IgD-negative memory B cell (primary cell): Measurements from ENCODE around the gene PRRG1. TPM values are rescaled to one million over a fixed set of nuclear protein-coding genes. Genes with fewer than 3 reads are reported as not detected.
"Not testable (repeated sequence)": the region's sequence is repeated elsewhere in the genome, so short reads cannot be mapped to it uniquely, and the experiment has no call there.

Source experiments
- H3K27ac Mint-ChIP-seq, 3 donors: one replicate each; pipeline ENCODE4 v1.8.0; 2020 to 2022; ENCODE audit warnings: mild to moderate bottlenecking in 3 of 3, mixed read lengths in 3 of 3, moderate library complexity in 1 of 3
- H3K27me3 Mint-ChIP-seq: one replicate; pipeline ENCODE4 v1.8.0; 2021; ENCODE audit warnings: mixed read lengths
- H3K36me3 Mint-ChIP-seq: one replicate; pipeline ENCODE4 v1.8.0; 2020; ENCODE audit warnings: mild to moderate bottlenecking, mixed read lengths
- H3K4me1 Mint-ChIP-seq, 3 donors: one replicate each; pipeline ENCODE4 v1.8.0; 2020 to 2022; ENCODE audit warnings: mixed read lengths in 3 of 3, mild to moderate bottlenecking in 1 of 3
- H3K4me3 Mint-ChIP-seq, 4 donors: one replicate each; pipeline ENCODE4 v1.8.0; 2020 to 2022; ENCODE audit warnings: mild to moderate bottlenecking in 4 of 4, mixed read lengths in 4 of 4, moderate library complexity in 3 of 4
- H3K9me3 Mint-ChIP-seq, 3 donors: one replicate each; pipeline ENCODE4 v1.8.0; 2020 to 2021; ENCODE audit warnings: mixed read lengths in 3 of 3, mild to moderate bottlenecking in 1 of 3
- polyA plus RNA-seq: library from polyadenylated mRNA; unstranded; fragments of 300-500 nt; fragmentation: Illumina TruSeq; gene quantifications from one replicate; pipeline ENCODE4 v1.2.3, GENCODE V29; 2021

PRRG1 gene
- polyA plus RNA-seq, 1 donor from 2014 or later, result not detected

DNA sequence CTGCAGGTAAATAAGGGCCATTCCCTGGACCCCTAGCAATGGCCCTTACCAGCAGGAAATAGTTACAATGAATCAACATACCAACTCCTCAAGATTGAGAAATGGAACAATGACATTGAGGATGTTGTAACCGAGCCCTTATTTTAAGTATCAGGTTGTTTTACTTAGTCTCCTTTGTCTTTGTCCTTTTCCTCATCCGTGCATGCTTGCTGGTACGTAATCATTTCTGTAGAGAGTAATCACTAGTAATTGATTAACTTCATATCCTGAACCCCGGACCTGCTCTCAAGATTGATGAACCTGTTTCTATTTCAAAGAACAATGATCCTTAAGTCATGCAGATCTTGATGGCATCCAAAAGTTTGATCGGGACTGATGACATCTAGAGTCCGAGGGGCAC is 123.7 kb downstream of the PRRG1 start:
- Mint-ChIP-seq H3K27ac (no peak overlapping the region), H3K9me3 (no peaks in the 10 kb centered on the region), H3K4me1 (no peaks in the 10 kb centered on the region), H3K27me3 (peaks cover 5% of the 10 kb centered on the region), H3K4me3 (no peak overlapping the region), H3K36me3 (no peaks in the 10 kb centered on the region)

DNA sequence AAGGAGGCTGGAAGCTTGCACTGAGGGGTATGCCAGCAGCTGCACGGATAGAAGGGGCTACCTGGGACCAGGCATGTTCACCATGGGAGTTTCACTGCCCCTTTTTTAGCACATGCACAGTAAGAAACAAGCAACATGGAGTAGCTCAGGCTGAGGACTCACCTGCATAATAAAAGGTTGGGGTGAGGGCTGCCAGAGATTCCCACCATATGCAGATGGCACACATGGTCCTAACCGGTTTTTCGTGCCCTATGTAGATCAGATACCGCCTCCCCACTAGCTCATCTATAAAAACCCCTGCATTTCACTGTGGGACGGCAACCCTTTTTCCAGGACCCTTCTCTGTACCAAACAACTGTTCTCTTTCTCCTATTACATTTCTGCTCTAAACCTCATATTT is 125.3 kb downstream of the PRRG1 start:
- peaks cover 6% of the 10 kb centered on the region for H3K27me3 Mint-ChIP-seq
- H3K4me3 Mint-ChIP-seq, result no peak overlapping the region
- no peaks in the 10 kb centered on the region for H3K36me3 Mint-ChIP-seq
- H3K4me1 Mint-ChIP-seq, result no peaks in the 10 kb centered on the region
- no peak overlapping the region for H3K27ac Mint-ChIP-seq
- H3K9me3 Mint-ChIP-seq, result no peaks in the 10 kb centered on the region

DNA sequence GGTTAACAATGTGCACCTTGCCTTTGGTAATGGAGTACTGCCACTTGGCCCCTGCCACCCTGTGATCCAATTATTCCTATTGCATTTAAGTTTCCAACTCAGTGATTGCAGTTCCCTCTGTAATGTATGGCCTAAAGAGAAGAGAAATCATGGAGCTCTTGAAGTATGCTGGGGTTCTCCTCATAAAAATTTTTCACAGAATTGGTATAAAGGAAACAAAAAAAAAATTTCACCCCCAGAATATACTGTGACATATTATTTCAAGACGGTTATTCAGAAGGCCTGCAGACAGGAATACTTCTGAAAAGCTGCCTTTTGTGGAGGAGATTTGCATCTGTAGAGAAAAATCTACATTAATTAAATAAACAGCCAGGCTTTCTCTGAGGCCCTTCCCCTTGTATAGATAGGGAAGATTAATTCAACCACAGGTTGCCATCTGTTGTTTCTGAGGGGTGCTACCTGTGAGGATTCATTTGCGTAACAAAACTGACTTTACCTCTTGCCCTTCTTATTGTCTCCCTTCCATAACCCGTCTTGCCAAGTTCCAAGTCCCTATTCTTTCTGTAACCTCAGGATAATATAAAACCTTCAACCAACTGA is 127.5 kb downstream of the PRRG1 start:
- no peaks in the 10 kb centered on the region for H3K4me1 Mint-ChIP-seq
- H3K9me3 Mint-ChIP-seq, result no peaks in the 10 kb centered on the region
- H3K27ac Mint-ChIP-seq, result no peak overlapping the region
- no peak overlapping the region for H3K4me3 Mint-ChIP-seq
- peaks cover 6% of the 10 kb centered on the region for H3K27me3 Mint-ChIP-seq
- no peaks in the 10 kb centered on the region for H3K36me3 Mint-ChIP-seq

DNA sequence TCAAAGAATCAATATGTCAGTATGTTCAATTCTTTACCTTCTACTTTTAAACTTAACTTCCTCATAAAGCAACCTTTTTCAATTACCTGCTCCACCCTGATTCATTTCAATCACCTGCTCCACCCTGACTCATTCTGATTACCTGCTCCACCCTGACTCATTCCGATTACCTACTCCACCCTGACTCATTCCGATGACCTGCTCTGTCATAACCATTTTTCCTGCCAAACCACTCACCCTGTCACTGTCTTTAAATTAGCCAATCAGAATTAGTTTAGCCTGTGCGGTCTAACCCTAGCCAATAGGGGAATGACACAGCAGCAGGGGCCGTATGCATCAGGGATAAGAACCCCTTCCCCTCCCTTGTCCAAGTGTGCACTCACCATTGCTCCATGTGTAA is 135.2 kb downstream of the PRRG1 start:
- H3K9me3 Mint-ChIP-seq, H3K27me3 Mint-ChIP-seq, H3K27ac Mint-ChIP-seq, H3K4me1 Mint-ChIP-seq, H3K4me3 Mint-ChIP-seq, H3K36me3 Mint-ChIP-seq: not testable (repeated sequence)

DNA sequence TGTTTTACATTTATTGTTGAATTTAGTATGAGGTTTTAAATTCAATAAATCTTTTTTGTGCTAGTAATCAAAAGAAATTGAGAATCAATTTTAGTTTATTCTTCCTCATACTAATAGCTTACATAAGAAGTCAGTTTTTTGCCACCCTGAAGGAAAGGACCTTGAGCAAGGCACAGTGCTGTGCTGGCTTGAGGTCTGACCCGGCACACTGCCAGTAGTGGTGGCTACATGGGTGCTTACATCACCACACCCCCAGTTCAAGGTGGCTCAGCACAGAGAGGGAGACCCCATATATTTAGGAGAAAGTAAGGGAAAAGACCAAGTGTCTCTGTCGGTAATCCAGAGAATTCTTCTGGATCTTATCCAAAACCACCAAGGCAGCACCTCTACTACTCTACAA is 136.3 kb downstream of the PRRG1 start:
- peaks cover 0 to 2% (median 0%) of the 10 kb centered on the region in 3 donors for H3K4me1 Mint-ChIP-seq

DNA sequence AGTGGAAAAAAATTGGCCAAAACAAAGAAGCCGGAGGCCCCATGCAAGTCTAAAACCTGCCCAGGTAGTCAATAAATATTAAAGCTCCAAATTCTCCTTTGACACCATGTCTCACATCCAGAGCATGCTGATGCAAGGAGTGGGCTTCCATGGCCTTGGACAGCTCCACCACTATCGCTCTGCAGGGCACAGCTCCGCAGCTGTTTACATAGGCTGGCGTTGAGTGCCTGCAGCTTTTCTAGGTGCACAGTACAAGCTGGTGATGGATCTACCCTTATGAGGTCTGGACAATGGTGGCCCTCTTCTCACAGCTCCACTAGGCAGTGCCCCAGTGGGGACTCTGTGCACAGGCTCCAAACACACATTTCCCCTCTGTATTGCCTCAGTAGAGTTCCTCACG is 138.1 kb downstream of the PRRG1 start:
- peaks cover 0 to 2% (median 0%) of the 10 kb centered on the region in 3 donors for H3K4me1 Mint-ChIP-seq
- H3K27me3 Mint-ChIP-seq, result peaks cover 4% of the 10 kb centered on the region
- H3K4me3 Mint-ChIP-seq, result no peak overlapping the region
- peaks cover 0 to 3% (median 0%) of the 10 kb centered on the region in 3 donors for H3K9me3 Mint-ChIP-seq
- no peaks in the 10 kb centered on the region for H3K36me3 Mint-ChIP-seq
- H3K27ac Mint-ChIP-seq, result no peak overlapping the region

More for the DNA sequence above, 136.3 kb downstream of the PRRG1 start:
- Mint-ChIP-seq H3K9me3 (peaks cover 0 to 3% (median 0%) of the 10 kb centered on the region in 3 donors), H3K27me3 (peaks cover 4% of the 10 kb centered on the region), H3K36me3 (no peaks in the 10 kb centered on the region), H3K27ac (no peak overlapping the region), H3K4me3 (no peak overlapping the region)

DNA sequence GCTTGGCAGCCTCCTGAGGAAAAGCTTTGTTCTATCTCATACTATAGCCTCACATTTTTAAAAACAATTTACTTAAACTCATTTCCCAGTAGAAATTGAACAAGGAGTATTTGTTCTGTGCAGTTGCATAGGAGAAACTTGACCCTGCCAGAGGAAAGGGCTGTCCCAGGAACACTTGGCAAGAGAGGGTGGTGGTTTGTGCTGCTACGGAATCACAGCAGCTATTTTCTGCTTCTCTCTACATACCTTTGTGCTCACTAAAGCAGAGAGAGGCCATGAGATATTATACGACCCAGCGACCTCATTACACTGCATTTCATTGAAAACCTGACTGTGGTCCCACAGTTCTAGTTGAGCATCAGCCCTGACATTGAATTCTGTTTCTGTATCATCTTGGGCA is 139.2 kb downstream of the PRRG1 start:
- Mint-ChIP-seq H3K36me3 (no peaks in the 10 kb centered on the region), H3K27ac (no peak overlapping the region), H3K27me3 (peaks cover 3% of the 10 kb centered on the region), H3K4me1 (peaks cover 0 to 2% (median 0%) of the 10 kb centered on the region in 3 donors), H3K9me3 (peaks cover 0 to 3% (median 0%) of the 10 kb centered on the region in 3 donors), H3K4me3 (no peak overlapping the region)

DNA sequence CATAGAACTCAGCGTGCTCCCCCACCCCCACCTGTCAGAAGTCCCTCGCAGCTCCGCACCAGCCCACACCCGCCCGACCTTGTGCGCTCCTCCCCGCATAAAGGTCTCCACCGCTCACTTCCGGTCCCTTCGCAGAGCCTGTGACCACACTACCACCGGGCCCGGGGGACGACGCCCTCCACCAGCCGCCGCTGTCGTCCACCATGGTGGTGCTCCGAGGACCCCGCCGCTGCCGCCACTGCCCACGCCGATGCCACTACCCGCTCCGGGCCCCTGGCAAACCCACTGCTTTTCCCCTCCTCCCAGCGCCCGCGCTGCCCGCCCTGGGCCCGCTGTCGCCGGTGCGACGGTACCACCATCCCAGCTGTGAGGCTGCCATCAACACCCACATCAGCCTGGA is 142.5 kb downstream of the PRRG1 start:
- no peaks in the 10 kb centered on the region for H3K36me3 Mint-ChIP-seq
- H3K4me3 Mint-ChIP-seq, result no peak overlapping the region
- H3K27ac Mint-ChIP-seq, result no peak overlapping the region

DNA sequence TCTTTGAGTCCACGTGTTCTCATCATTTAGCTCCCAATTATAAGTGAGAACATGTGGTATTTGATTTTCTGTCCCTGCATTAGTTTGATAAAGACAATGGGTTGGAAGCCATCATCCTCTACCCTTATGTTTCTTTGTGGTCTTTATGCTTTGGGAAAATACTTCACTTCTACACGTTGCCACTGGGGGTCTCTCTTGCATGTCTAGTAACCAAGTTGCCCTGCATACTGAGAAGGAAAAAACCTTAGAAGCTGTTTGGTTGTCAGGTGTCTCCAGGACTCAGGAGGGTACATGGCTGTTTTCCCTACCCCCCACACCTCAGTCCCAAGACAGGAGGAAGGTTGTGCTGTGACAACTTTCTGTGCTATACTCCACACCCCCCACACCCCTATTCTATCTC is 146.6 kb downstream of the PRRG1 start:
- H3K27ac Mint-ChIP-seq, H3K4me1 Mint-ChIP-seq, H3K4me3 Mint-ChIP-seq, H3K9me3 Mint-ChIP-seq, H3K27me3 Mint-ChIP-seq, H3K36me3 Mint-ChIP-seq: not testable (repeated sequence)

More for the DNA sequence above, 142.5 kb downstream of the PRRG1 start:
- Mint-ChIP-seq H3K4me1 (no peaks in the 10 kb centered on the region), H3K27me3 (no peaks in the 10 kb centered on the region), H3K9me3 (no peaks in the 10 kb centered on the region)

DNA sequence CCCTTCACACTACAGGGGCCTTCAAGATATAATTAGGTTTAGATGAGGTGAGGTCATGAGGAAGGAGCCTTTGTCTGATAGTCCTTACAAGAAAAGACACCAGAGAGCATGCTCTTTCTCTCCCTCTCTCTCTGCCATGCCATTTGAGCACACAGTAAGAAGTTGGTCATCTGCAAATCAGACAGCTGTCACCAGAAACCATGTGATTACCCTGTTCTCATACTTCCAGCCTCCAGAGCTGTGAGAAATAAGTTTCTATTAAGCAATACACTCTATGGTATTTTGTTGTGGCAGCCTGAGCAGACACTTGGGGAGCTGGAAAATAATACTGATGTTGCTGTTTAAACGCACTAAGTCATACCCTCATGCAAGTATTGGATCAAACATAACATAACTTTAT is 148.0 kb downstream of the PRRG1 start:
- H3K9me3 Mint-ChIP-seq, H3K36me3 Mint-ChIP-seq, H3K27ac Mint-ChIP-seq, H3K4me1 Mint-ChIP-seq, H3K27me3 Mint-ChIP-seq, H3K4me3 Mint-ChIP-seq: not testable (repeated sequence)

DNA sequence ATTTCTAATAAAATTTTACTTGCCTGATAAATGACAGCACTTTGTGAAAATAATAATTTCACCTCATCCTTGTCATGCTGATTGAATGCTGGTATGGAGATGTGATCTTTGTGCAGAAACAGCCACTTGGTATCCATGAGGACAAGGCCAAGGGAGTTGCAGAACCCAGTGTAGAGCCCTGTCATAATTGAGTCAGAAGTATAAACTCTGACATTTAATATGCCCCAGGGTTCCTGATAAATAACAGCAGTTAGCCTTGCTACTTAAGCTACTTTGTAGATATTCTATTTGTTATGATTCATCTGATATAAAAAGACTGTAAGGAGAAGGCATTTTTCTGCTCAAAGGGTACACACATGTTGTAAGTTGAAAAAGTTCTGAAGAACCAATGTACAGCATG is 149.2 kb downstream of the PRRG1 start:
- not testable (repeated sequence) for H3K27ac Mint-ChIP-seq, H3K4me1 Mint-ChIP-seq, H3K9me3 Mint-ChIP-seq, H3K36me3 Mint-ChIP-seq, H3K4me3 Mint-ChIP-seq, H3K27me3 Mint-ChIP-seq

DNA sequence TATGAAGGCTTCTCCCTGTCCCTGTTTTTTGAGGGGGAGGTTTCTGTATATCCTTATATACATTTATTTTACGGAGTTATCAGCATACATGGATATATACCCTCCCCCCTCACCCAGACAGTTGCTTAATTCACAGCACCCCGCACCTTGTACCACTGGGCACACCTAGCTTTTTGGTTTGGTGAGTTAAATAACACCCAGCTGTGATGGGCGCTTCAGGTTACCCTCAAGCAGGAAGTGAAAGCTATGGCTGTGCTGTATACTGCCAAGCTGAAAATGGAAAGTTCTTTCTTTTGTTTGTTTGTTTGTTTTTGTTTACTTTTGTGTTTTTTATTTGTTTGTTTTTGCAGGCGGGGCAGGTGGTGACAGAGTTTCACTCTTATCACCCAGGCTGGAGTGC is 150.5 kb downstream of the PRRG1 start:
- H3K4me3 Mint-ChIP-seq, H3K27me3 Mint-ChIP-seq, H3K36me3 Mint-ChIP-seq, H3K9me3 Mint-ChIP-seq, H3K27ac Mint-ChIP-seq, H3K4me1 Mint-ChIP-seq: not testable (repeated sequence)

DNA sequence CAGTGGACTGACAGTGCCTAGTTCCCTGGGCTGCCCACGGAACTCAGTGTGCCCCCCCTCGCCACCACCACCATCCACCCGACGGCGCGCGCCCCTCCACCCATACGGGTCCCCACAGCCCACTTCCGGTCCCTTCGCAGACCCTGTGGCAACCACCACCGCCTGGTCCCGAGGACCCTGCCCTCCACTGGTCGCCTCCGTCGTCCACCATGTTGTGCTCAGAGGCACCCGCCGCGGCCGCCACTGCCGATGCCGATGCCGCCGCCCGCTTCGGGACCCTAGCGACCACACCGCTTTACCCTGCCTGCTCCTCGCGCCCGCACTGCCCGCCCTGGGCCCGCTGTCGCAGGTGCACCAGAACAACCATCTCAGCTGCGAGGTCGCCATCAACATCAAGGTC is 155.8 kb downstream of the PRRG1 start:
- Mint-ChIP-seq H3K36me3 (no peaks in the 10 kb centered on the region), H3K9me3 (no peaks in the 10 kb centered on the region), H3K4me1 (no peaks in the 10 kb centered on the region), H3K27ac (no peak overlapping the region), H3K27me3 (peaks cover 4% of the 10 kb centered on the region), H3K4me3 (no peak overlapping the region)

Other genes starting within 250 kb of the PRRG1 start
- gene LANCL3, start 222.3 kb downstream of the PRRG1 start, polyA plus RNA-seq, result 0.19 TPM